GM18508 (cell line): ENCODE measurements around the gene ALDH1B1.
"Not testable (repeated sequence)": the region's sequence is repeated elsewhere in the genome, so short reads cannot be mapped to it uniquely, and the experiment has no call there.

ENCODE experiments used
- ATAC-seq: cut with Tn5 transposase; IDR thresholded peaks from one replicate; pipeline ENCODE4 v1.9.1; 2021; ENCODE audit warnings: moderate number of reproducible peaks; ENCODE audit not compliant: insufficient read depth, unreplicated experiment

The ALDH1B1 gene

DNA sequence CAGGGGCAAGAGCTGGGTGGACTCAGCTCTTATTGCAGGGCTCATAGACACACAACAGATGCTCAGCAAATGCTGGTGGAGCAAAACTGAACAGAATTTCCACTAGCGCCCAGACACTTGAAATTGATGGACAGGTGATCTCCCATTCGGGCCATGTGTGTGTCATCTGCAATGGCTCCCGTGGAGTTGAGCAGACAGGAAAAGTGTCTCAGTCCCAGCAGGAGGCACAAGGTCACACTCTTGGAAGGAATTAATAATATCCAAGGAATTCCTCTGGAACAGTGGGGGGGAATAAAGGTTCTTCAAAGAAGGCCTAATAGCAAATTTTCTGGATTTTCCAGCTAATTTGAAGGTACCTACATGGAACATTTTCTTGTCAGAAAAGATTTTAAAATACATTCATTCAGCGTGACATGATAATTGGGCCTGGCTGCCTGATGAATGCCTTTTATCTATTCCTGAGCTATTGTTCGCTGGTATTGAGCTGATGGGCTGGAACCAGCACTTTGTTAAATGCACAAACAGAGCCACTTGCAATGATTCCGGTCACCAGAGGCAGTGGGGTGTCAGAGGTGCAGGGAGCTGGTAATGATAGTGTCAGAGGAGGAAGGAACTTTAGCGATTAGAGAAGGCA lies 31.5 kb upstream of the ALDH1B1 start:
- no peak for ATAC-seq

- ATAC-seq, result no peak
Measured at GRCh38 chr9:38361473-38361850, 31.0 kb upstream of the ALDH1B1 start.

- ATAC-seq, result no peak
Measured at GRCh38 chr9:38362852-38363588, 29.5 kb upstream of the ALDH1B1 start.

- no peak for ATAC-seq
Measured at GRCh38 chr9:38363589-38363925, 28.9 kb upstream of the ALDH1B1 start.

- no peak for ATAC-seq
Measured at GRCh38 chr9:38367898-38368297, 24.6 kb upstream of the ALDH1B1 start.

DNA sequence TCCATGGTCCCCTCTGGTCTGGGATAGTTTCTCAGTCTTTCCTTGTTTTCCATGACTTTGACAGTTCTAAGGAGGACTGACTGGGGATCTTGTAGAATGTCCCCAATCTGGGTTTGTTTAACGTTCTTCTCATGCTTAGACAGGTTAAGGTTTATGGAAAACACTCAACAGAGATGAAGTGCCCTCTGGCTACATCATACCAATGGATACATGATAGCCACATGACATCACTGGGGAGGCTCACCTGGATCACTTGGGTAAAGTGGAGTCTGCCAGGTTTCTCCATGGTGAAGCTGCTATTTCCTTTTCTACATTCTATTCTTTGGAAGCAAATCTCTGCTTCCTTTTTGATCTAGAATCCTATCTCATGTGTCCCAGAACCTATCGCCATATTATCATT lies 23.8 kb upstream of the ALDH1B1 start:
- ATAC-seq, result no peak

DNA sequence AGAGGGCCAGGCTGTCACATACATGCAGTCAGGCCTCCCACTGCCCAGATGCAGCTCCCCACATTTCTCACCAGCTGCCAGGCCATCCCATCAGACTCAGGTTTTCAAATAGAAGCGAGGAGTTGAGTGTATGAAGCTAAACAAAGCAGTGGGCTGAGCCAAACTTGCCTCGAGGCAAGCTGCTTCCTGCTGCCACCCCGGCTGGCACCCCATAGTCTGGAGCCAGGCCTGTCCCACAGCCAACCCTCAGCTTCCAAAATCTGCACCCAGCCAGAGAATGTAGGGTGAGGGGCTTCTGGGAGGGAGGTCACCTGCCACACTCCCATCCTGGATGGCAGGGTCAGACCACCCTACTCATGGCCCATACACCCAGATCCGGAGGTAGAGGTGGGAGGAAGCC lies 22.3 kb upstream of the ALDH1B1 start:
- no peak for ATAC-seq

DNA sequence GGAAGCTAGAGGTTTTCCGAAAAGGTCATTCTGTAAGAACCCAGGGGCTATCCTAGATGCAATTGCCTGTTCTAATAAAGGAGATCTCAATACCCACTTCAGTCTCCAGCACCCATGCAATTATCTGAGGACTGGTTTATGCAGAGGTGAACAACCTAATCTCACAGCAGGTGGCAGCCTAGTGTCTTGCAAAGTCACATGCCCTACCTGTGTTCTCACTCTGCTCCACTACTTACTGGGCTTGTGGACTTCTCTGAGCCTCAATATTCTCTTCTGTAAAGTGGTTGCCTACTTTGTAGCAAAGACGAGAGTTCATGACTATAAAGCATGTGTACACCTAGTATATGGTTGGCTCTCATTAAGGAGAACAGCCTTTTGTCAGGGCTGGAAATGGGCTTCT lies 21.0 kb upstream of the ALDH1B1 start:
- no peak for ATAC-seq

- no peak for ATAC-seq
Measured at GRCh38 chr9:38372762-38373619, 19.5 kb upstream of the ALDH1B1 start.

- no peak for ATAC-seq
Measured at GRCh38 chr9:38373679-38374078, 18.8 kb upstream of the ALDH1B1 start.

DNA sequence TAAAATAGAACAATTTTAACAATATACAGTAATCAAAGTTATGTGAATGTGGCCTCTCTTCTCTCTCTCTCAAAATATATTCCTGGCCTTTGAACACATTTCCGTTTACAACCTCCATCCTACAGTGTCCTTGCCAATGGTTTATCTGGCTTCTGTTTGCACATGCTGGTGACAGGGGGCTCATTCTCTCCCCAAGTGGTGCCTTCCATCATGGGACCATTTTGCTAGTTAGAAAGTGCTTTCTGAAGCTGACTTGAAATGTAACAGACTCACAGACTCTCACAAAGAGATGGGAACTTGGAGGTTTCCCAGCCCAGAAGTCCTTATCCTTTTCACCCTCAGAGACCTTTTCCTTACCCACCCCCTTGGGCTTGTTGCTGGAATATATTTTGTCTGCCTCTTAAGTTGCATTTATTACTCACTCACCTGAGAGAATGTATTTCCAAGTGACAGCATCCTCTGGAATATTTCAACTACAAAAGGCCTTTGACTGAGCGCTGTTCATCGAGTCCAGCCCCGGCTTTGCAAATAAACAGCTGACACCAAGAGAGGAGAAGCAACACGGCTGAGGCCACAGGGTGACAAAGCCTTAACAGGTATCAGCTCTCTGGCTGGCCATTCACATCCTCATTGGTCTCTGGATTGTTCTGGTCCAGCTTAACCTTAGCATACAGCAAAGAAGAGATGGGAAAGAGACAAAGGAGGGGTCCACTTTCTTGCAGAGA lies 17.5 kb upstream of the ALDH1B1 start:
- ATAC-seq, result no peak

DNA sequence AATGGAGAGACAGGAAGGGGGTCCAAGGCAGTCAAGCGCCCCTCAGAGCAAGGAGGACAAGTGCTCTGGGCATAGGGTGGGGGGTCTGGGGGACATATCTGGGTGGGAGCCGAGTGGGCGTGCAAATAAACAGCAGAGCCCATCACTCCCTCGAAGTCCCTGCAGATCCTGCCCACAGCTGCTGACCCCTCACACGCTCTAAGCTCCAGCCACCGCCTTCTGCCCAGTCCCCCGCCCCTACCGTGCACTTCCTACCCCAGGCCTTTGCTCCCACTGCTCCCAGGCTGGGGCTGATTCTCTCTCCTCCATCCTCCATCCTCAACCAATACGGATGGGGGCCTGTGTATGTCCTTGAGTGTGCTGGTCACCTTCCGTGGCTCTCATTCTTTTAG lies 16.9 kb upstream of the ALDH1B1 start:
- ATAC-seq, result no peak

DNA sequence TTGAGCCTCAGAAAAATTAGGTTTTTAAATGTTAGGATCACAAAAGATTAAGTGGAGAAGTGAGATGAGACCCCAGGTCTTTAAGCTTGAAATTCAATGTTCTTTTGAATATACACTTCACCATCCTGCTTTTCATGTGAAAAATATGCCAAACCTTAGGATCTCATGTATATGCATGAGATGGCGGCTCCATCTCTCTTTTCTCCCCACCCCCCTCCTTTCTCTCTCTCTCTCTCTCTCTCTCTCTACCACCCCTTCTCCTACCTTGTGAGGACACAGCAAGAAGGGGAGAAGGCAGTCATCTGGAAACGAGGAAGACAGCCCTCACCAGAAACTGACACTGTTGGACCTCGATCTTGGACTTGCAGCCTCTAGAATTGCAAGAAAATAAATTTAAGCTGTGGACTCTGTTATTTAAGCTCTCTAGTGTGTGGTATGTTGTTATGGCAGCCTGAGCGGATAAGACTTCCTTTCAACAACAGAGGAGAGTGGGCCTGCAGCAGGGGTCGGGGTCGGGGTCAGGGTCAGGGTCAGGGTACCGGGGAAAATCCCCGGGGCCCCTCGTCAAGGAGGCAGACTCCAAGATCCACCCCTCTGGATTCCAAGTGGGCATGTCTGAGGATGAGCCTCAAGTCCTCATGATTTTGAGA lies 16.4 kb upstream of the ALDH1B1 start:
- ATAC-seq, result no peak

- not testable (repeated sequence) for ATAC-seq
Measured at GRCh38 chr9:38377336-38378083, 15.0 kb upstream of the ALDH1B1 start.

- no peak for ATAC-seq
Measured at GRCh38 chr9:38380230-38380871, 12.2 kb upstream of the ALDH1B1 start.

- ATAC-seq, result no peak
Measured at GRCh38 chr9:38380872-38381534, 11.5 kb upstream of the ALDH1B1 start.

DNA sequence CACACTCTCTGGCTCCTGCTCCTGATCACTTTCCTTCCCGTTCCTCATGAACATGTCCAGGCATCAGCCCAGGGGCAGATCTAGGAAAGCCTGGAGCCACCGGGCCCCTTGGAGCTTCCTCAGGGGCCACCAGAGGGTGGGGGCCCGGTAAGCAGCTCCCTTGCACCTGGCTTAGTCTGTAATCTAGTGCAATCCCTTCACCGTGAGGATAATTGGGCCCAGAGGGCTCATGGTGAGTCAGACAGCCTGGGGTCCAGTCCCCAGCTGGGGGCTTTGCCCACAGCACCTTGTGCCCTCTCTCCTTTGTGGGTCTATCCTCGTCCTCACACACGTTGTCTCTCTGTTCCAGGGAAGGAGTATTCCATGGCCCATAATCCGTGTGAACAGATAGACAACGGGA lies 10.4 kb upstream of the ALDH1B1 start:
- ATAC-seq, result no peak

- ATAC-seq, result no peak
Measured at GRCh38 chr9:38384990-38385848, 7.3 kb upstream of the ALDH1B1 start.
